ENCODE data around the gene MIEF1.

MIEF1 gene

DNA sequence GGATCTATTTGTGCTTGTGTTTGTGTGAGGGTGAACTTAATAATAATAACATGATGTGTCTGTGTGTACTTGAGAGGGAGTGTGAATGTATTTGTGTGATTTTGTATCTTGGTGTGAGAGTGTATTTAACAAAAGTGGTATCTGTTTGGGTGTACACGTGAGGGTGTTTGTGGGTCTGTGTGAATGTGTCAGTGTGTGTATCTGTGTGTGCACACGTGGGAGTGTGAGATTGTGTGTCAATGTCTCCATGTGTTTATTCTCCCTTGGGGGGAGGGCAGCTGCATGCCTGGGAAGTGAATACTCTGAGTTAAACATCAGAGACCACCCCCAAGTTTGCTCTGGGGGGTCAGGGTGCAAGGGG, 45.5 kb downstream of the MIEF1 start:
- in situ Hi-C loops (cut with MboI; ENCODE audit: low sequenced_read_pairs) = loop anchor here (25.0 kb wide), 1 partner anchor 790 kb away; the partner anchor contains the start of gene ADSL

DNA sequence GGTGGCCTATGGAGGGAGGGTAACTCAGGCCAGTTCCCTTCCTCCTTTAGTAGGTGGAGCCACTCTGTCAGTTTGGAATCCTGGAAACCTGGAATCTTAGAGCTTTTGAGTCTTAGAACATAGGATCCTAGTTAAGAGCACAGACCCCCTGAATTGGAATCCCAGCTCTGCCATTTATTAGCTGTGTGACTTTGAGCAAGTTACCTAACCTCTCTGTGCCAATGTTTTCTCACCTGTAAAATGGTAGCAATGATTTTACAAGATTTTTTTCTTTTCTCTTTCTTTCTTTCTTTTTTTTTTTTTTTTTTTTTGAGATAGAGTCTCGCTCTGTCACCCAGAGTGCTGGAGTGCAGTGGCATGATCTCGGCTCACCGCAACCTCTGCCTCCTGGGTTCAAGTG, 51.3 kb downstream of the MIEF1 start:
- in situ Hi-C loops (cut with MboI; ENCODE audit: low sequenced_read_pairs) = no loop called here

DNA sequence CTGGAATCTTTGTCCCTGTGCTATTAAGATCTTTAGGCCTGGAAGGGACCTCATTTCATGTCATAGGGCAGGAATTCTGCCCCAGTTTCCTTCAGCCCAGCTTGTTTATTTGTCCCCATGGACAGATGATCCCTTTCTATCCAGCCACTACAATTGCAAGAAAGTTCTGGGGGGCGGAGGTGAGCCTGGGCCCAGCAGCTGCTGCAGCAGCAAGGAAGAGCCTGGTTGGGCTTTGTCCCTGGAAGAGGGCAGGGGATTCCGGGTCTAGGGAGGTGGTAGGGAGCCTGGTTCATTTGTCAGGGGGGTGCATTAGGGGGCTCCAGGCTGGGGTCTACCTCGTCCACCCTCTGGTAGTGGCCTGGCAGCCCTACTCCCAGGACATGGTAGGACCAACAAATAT, 52.1 kb downstream of the MIEF1 start:
- in situ Hi-C loops (cut with MboI; ENCODE audit: low sequenced_read_pairs) = no loop called here

DNA sequence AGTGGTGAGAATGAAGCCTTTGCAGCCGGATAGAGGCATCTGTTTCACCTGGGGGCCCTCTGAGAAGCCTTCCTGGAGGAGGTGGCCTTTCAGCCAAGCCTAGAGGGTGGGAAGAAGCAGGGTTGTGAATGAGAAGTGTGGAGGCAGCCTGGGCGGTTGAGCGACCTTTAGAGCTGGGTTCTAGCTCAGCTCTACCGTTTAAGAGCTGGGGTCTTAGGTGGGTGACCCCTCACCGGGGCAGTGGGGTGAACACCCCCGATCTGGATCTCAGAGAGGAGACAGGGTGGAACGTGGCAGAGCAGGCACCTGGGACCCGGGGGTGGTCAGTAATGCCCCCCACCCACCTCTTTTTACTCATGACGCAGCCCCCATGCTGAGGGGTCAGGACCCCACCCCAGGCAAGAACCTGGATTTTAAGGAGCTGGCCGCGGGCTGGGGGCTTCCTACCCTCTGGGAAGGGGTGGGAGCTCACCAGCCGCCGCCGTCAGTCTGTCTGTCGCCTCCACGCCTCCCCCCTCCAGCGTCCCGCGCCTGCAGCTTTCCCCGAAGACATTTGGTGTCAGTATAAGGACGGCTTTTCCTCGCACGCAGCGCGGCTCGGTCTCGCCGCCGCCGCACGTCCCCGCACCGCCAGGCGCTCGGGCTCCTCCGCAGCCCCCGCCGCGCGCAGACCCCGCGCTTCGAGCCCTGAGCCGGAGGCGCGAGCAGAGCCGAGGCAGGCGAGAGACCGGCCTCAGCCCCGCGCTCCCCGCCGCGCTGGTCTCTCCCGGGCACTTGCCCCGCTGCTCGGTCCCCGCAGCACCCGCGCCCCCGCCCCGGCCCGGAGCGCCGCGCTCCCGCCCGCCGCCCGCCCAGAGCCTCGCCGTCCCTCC, 55.1 kb downstream of the MIEF1 start:
- in situ Hi-C loops (cut with MboI; ENCODE audit: low sequenced_read_pairs) = no loop called here

DNA sequence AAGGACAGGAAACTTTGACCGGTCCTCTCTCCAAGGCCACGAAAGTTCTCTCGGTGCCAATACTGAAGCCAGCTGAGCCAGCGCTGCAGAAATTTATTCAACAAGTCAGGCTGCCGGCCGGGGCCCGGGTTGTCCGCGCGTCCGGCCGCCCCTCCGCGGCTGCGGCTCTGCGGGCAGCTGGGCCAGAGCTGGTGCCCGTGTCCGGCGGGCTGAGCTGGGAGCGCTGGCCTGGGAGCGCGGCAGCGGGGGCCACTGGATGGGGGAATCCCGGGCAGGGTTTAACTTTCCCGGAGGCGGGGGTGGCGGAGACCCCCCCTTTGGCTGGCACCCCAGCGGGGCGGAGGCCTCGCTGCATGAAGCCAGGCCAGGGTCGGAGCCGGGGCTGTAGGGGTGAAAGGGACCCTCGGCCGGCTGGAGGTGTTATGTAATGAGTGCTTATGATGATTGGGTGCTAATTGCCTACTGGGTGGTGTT, 56.2 kb downstream of the MIEF1 start:
- in situ Hi-C loops (cut with MboI; ENCODE audit: low sequenced_read_pairs) = no loop called here

DNA sequence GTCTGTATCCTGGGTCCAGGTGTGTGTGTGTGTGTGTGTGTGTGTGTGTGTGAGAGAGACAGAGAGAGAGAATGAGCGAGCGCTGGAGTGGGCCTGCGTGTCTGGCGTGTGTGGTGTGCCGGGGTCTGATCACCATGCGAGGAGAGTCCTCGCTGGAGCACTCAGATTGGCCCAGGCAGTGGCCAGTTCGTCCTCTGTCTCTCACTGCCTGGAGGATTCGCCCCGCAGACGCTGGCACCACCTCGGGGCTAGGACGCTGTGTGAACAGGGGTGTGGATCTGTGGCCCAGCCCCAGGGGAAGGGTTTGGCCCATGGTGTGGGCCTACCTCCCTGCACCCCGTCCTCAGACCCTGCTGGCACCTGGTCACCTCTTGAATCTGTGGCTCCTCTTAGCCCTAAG, 56.9 kb downstream of the MIEF1 start:
- in situ Hi-C loops (cut with MboI; ENCODE audit: low sequenced_read_pairs) = no loop called here

DNA sequence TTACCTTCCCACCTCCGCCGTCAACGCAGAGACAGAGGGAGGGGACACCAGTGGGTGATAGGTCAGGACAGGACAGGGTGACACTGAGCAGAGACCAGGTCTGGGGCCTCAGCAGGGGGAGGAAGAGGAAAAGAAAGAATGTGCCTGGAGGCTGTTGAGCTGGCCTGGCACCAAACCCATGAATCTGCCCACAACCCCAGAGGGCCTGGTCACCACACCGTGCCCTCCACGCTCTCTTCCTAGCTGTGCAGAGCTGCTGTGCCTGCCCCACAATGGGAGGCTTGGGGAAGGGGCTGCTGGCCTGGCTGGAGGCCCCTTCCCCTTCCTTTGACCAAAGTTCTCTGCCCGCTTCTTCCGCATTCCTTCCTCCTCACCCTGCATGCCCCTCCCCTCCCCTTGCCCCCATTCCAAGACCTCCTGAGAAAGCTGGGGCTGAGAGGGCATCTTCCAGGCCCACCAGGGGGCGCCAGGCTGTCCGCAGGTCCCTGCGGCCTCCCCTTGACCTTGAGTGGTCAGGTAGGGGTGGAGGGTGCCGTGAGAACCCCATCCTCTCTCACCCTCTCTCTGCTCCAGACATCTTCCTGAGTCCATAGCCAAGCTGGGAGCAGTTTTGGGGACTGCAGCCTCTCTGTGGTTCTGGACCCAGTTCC, 57.5 kb downstream of the MIEF1 start:
- in situ Hi-C loops (cut with MboI; ENCODE audit: low sequenced_read_pairs) = no loop called here

DNA sequence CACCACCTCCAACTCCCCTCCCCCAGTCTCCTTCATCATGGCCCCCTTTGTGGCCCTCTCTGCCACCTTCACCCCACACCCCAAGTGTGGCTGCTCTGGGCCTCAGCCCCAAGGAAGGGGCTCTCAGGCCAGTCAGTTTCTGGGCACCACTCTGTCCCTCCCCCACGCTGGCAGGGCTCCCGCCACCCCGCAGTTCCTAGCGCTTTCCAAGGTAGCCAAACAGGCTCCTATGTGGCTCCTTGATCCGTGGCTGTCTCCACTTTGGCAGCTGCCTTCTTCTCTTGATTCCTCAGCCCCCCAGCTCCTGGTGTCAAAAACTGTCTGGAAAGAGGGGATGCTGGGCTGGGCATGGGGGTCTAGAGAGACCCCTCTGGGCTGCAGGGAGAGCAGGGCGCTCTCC, 58.0 kb downstream of the MIEF1 start:
- in situ Hi-C loops (cut with MboI; ENCODE audit: low sequenced_read_pairs) = no loop called here

DNA sequence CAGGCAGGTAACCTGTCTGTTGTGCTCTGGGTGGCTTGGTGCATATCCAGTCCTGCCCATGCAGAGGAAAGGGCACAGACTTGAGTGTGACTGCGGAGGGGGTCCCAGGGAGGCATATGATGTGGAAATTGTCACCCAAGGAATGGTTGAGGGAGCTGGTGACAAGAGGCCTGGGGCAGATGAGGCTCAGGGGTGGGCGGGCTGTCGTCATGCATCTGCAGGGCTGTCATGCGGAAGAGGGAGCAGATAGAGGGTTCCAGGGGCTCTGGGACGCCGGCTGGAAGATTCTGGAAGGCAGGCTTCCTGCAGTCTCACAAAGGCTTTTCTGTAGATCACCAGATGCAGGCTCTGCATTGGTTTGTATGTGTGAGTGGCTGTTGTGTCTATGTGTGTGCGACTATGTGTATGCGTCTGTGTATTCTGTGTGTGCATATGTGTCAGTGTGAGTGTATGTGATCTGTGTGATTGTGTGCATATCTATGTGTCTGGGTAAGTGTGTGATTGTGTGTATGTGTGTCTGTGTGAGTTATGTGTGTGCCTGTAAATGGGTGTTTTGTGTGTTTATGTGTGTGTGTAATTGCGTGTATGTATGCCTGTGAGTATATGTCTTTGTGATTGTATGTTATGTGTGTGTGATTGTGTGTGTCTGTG, 60.9 kb downstream of the MIEF1 start:
- in situ Hi-C loops (cut with MboI; ENCODE audit: low sequenced_read_pairs) = no loop called here

DNA sequence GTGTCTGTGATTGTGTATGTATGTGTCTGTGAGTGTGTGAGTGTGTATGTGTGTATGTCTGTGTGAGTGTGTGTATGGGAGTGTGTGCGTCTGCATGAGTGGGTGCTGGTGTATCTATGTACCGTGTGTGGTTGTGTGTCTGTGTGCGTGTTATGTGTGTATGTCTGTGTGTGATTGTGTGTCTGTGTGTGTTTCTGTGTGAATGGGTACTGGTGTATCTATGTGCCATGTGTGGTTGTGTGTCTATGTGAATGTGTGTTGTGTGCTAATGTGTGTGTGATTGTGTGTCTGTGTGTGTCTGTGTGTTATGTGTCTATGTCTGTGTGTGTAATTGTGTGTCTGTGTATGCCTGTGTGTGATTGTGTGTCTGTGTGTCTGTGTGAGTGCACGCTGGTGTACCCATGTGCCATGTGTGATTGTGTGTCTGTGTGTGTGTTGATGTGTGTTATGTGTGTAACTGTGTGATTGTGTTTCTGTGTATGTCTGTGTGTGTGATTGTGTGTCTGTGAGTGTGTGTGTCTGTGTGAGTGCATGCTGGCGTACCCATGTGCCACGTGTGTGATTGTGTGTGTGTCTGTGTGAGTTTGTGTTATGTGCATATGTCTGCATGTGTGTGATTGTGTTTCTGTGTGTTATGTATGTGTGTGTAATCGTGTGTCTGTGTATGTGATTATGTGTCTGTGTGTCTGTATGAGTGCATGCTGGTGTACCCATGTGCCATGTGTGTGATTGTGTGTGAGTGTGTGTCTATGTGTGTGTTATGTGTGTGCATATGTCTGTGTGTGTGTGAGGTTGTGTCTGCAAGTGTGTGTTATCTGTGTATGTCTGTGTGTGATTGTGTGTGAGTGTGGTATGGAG, 61.7 kb downstream of the MIEF1 start:
- in situ Hi-C loops (cut with MboI; ENCODE audit: low sequenced_read_pairs) = no loop called here

DNA sequence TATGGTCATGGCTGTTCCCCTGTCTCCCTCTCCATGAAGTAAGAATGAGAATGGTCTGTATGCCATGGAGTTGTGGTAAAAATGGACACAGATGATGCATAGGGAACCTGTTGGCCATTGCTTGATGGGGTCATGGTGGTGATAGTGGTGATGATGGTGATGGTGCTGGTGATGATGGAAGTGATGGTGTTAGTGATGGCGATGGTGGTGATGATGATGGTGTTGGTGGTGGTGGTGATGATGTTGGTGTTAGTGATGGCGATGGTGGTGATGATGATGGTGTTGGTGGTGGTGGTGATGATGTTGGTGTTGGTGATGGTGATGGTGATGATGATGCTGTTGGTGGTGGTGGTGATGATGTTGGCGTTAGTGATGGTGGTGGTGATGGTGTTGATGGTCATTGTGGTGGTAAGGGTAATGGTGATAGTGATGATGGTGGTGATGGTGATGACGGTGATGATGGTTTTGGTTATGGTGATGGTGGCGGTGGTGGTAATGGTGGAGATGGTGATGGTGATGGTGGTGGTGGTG, 63.4 kb downstream of the MIEF1 start:
- in situ Hi-C loops (cut with MboI; ENCODE audit: low sequenced_read_pairs) = no loop called here

DNA sequence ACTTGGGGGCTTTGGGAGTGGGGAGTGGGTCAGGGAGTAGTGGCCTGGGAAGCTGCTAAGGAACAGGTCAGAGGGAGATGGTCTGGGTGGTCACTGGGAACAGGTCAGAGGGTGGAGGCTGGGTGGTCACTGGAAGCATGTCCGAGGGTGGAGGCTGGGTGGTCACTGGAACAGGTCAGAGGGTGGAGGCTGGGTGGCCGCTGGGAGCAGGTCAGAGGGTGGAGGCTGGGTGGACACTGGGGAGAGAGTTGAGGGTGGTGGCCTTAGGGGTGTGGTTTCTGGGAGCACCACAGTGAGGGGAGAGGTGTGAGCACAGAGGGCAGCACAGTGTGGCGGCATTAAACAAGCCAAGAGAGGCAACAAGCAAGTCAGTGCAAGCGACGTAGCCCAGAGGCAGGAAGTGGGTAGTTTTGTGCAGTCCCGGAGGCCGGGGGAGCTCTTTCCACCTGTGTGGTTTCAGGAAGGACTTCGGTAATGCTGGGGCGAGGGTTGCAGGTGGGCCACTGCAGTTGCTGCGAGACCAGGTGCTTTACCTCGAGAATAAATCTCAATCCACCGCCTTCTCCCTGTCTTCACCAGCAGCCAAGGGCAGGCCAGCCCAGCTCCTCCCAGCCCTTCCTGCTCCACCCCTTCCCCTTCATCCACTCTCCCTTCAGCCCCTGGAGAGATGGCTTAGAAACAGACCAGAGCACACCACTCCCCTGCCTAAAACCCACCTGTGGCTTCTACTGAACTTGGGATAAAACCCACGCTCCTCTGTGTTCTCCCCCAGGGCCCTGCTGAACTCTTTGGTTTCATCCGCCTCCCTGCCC, 65.3 kb downstream of the MIEF1 start:
- in situ Hi-C loops (cut with MboI; ENCODE audit: low sequenced_read_pairs) = no loop called here
